Ascending aorta (tissue), 2 donors: ENCODE measurements around the gene TNIK. TPM values are rescaled to one million over a fixed set of nuclear protein-coding genes. Genes with fewer than 3 reads are reported as not detected.

Source experiments
- DNase-seq, 2 donors: peaks; one replicate each; pipeline ENCODE4 v3.0.0-alpha.2; 2019; ENCODE audit warnings: low spot score in 2 of 2
- H3K27ac ChIP-seq, 2 donors: fragments of 200-600 bp; sonication (generic); one replicate each; pipeline ENCODE4 v1.5.1; 2016 to 2017; ENCODE audit warnings: mild to moderate bottlenecking in 1 of 2
- H3K27me3 ChIP-seq: fragments of 200-600 bp; sonication (generic); one replicate; pipeline ENCODE4 v1.5.1; 2017
- H3K36me3 ChIP-seq, 2 donors: fragments of 200-600 bp; sonication (generic); one replicate each; pipeline ENCODE4 v1.5.1; 2016
- H3K4me1 ChIP-seq, 2 donors: fragments of 200-600 bp; sonication (generic); one replicate each; pipeline ENCODE4 v1.5.1; 2016 to 2017; ENCODE audit warnings: mild to moderate bottlenecking in 1 of 2
- H3K4me3 ChIP-seq, 2 donors: fragments of 200-600 bp; sonication (generic); one replicate each; pipeline ENCODE4 v1.5.1; 2016 to 2017; ENCODE audit warnings: mild to moderate bottlenecking in 1 of 2
- H3K9me3 ChIP-seq, 2 donors: fragments of 200-600 bp; sonication (generic); one replicate each; pipeline ENCODE4 v1.5.1; 2016
- intact Hi-C: fragments of 100-400 bp; cut with DNase I; formaldehyde crosslinking; loops from one replicate; pipeline ENCODE4 v1.15.1; 2023
- total RNA-seq: library from RNA; depleted of rRNA; stranded (reverse); fragments of >200 nt; gene quantifications from one replicate; pipeline ENCODE4 v1.1.0, GENCODE V29; 2016
- TF ChIP-seq, protein P1 (sequence below), 3 experiments: fragments of 200-600 bp in 2 of 3; fragments of 450-650 bp in 1 of 3; sonication (generic) in 2 of 3; IDR thresholded peaks; one replicate each; pipeline ENCODE4 v1.5.1; 2016 to 2019; ENCODE audit warnings: antibody characterized with exemption in 3 of 3, mild to moderate bottlenecking in 1 of 3, moderate library complexity in 1 of 3

Gene TNIK
- total RNA-seq, 1 donor from 2014 or later = 0.75 TPM

DNA sequence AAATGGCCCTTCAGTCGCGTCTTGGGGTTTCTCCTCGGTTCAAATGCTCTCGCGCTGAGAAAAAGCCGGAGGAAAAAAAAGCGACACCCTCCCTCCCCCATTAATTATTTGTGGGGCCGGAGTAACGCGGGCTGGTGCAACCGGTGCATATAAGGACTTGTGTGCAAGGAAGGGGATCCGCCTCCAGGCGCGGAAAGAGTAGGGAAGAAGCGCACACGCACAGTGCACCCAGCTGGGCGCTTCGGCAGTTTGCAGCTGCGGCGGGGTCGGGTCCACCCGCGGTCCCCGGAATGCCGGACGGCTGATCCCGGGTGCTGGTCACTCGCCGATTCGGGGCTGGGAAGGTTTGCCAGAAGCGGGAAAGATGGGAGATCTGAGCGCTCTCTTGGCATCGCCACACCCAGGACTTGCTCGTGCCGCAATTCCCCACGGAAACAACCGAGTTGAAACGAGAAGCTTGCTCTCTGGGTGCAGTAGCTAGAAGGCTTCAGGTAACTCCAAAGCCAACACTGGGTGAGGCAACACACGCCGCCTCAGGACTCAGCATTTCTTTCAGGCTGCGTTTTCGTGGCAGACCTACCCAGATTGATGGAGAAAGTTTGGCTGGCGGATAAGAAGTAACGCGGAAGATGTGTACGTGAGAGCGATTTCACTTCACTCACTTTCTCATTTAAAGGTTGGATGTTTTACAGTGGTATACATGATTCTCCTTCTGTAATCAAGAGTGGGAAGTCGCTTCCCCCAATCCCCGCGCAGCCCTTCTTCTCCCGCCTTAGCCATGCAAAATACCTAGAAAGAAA lies 720 bp upstream of the TNIK start:
- Histone ChIP-seq H3K27me3 (no peaks in the 10 kb centered on the region), H3K4me3 (peak overlapping the region; percentile 73 to 93), H3K36me3 (no peaks in the 10 kb centered on the region), H3K27ac (peak overlapping the region; percentile 54 to 66), H3K4me1 (peaks cover 0 to 4% of the 10 kb centered on the region in 2 donors), H3K9me3 (no peaks in the 10 kb centered on the region)
- peak in 1 of 2 donors; percentile 70 for DNase-seq
- TF ChIP-seq, protein P1, sequence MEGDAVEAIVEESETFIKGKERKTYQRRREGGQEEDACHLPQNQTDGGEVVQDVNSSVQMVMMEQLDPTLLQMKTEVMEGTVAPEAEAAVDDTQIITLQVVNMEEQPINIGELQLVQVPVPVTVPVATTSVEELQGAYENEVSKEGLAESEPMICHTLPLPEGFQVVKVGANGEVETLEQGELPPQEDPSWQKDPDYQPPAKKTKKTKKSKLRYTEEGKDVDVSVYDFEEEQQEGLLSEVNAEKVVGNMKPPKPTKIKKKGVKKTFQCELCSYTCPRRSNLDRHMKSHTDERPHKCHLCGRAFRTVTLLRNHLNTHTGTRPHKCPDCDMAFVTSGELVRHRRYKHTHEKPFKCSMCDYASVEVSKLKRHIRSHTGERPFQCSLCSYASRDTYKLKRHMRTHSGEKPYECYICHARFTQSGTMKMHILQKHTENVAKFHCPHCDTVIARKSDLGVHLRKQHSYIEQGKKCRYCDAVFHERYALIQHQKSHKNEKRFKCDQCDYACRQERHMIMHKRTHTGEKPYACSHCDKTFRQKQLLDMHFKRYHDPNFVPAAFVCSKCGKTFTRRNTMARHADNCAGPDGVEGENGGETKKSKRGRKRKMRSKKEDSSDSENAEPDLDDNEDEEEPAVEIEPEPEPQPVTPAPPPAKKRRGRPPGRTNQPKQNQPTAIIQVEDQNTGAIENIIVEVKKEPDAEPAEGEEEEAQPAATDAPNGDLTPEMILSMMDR (IDR thresholded peaks at IDR 0.05) = peak in 1 of 3 experiments; percentile 18
- intact Hi-C loops = loop anchor here (5.0 to 10.0 kb wide), 2 partner anchors 176 to 274 kb away; no protein-coding TSS in a partner anchor

DNA sequence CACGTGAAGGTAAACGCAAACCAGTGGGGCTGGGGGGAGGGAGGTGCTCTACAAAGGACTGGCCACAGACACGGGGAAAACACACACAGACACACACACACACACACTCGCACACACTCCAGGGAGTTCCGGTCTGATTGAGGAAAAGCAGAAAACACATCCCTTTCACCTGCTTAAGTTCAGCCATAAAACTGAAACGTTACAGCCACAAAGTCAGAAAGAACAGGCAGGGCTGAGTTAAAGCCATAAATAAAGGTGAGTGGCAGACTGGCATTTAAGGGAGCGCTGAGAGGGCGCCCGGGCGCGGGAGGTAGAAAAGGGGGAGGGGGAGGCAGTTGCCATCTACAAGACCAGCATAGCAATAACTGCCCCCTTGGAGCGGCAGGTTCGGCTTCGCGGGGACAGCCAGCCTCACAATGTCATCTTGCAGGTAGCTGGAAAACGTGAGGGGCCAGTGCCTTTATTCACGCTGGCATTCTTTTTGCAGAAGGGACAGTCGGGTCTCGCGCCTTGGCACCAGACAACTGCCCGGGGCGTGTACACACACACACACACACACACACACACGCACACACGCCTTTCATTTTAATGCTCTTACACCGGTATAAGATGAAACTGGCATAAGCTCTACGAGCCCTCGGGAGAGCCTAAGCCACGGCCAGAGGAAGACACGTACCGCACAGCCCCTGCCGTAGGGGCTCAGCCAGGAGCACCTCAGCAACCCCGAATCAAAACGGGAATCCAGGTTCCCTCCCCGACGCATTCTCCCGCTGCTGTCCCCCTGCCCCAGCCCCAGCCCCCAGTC lies 866 bp downstream of the TNIK start:
- no peaks in the 10 kb centered on the region for H3K27me3 ChIP-seq
- peak overlapping the region; percentile 54 to 66 for H3K27ac ChIP-seq
- H3K9me3 ChIP-seq = no peaks in the 10 kb centered on the region
- DNase-seq = peak in 1 of 2 donors; percentile 65
- H3K4me3 ChIP-seq = peak overlapping the region; percentile 73 to 93
- intact Hi-C loops = no loop called here
- H3K4me1 ChIP-seq = peaks cover 0 to 4% of the 10 kb centered on the region in 2 donors
- H3K36me3 ChIP-seq = no peaks in the 10 kb centered on the region
- TF ChIP-seq, protein P1 (IDR thresholded peaks at IDR 0.05) = no peak

DNA sequence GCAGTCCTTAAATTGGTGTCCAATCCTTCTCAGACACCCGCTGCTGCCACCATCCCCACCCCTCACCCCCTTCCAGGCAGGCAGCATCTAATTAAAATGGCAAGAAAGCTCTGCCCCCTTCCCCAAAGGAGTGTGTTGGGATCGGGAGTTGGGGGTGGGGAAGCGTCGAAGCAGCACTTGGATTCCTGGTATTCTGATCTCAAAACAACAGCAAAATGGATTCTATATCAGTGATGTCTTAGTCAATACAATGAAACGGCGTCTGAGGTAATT lies 1.4 kb downstream of the TNIK start:
- Histone ChIP-seq H3K4me1 (peaks cover 0 to 4% of the 10 kb centered on the region in 2 donors), H3K27ac (peak overlapping the region; percentile 5 to 54)
- intact Hi-C loops = no loop called here

DNA sequence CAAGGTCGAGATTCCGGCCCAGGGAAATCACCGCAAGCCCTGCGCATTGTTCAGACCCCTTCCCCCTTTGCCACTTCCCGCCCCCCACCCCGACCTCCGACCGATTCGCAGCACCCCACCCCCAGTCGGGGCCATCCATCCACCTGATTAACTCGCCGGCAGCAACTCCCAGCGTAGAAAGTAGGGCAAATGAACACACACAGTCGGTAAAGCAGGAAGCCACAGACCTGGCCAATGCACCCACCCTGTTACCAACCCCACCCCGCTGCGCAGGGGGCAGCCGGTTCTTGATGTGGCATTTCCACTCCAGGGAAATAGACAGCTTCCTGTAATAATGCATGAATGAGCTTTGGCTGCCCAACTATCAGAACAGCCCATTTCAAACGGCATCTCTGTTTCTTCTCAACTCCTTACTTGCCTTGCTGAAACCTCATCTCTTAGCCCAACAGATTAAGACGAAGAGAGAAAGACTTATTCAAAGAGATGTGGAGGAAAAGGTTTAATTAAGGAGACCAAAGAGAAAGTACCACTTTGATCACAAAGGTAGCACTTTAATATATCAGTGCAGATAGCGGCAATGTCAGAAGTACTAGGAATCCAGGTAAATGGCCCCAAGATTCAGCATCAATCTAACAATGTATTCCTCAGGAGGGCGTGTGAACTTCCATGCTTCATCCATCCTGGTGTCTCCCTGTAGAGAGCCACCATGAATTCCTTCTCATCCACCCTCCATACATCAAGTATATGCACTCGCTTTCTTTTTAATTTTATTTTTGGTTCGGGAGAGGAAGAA lies 1.9 kb downstream of the TNIK start:
- intact Hi-C loops = no loop called here
- TF ChIP-seq, protein P1 (IDR thresholded peaks at IDR 0.05) = no peak
- Histone ChIP-seq H3K9me3 (no peaks in the 10 kb centered on the region), H3K27me3 (no peaks in the 10 kb centered on the region), H3K27ac (peak overlapping the region; percentile 5 to 54), H3K36me3 (no peaks in the 10 kb centered on the region), H3K4me3 (peak overlapping the region; percentile 73 to 93), H3K4me1 (peaks cover 0 to 4% of the 10 kb centered on the region in 2 donors)
- DNase-seq = peak in 1 of 2 donors; percentile 64

More for the DNA sequence above, 1.4 kb downstream of the TNIK start:
- DNase-seq = no peak
- Histone ChIP-seq H3K4me3 (peak overlapping the region; percentile 73 to 93), H3K9me3 (no peaks in the 10 kb centered on the region), H3K27me3 (no peaks in the 10 kb centered on the region), H3K36me3 (no peaks in the 10 kb centered on the region)
- TF ChIP-seq, protein P1 (IDR thresholded peaks at IDR 0.05) = no peak

DNA sequence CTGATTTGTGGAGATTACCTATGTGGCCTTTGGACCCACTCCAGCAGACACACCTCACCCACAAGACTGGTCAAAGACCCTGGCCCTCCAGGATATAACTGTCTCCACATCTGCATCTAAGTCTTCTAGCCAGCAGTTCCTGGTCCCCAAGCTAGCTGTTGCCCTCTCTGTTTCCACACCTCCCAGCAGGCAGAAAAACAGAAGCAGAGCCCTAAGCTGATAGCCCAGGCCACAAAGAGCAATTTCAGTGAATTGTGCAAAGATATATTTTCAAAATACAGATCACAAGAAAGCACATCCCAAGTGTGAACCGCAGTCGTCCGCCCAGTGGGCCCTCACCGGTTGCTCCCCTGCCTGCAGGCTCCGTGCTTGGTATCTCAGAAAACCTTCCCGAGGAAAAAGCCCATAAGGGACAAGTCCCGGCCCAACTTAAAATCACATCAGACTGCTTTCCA lies 2.6 kb downstream of the TNIK start:
- no peaks in the 10 kb centered on the region for H3K9me3 ChIP-seq
- intact Hi-C loops = no loop called here
- peak overlapping the region in 1 of 2 donors; percentile 73 for H3K4me3 ChIP-seq
- DNase-seq = no peak
- H3K27me3 ChIP-seq = no peaks in the 10 kb centered on the region
- H3K27ac ChIP-seq = no peak overlapping the region
- peaks cover 0 to 4% of the 10 kb centered on the region in 2 donors for H3K4me1 ChIP-seq
- no peaks in the 10 kb centered on the region for H3K36me3 ChIP-seq
- TF ChIP-seq, protein P1 (IDR thresholded peaks at IDR 0.05) = no peak
